Neuronal stem cell (in vitro differentiated cells): ENCODE measurements around the gene PRPF18.

ENCODE experiments used
- DNase-seq: peaks from one replicate; pipeline ENCODE4 v3.0.0-alpha.2; 2013; ENCODE audit warnings: low spot score
- H2AFZ ChIP-seq: one replicate; pipeline ENCODE4 v1.6.1; 2013; ENCODE audit warnings: mild to moderate bottlenecking, low read length, inconsistent platforms
- H2AK5ac ChIP-seq: 2 replicates; pipeline ENCODE4 v1.6.1; 2013; ENCODE audit warnings: low read depth, mild to moderate bottlenecking, inconsistent platforms, low read length, moderate library complexity, mixed read lengths
- H2BK120ac ChIP-seq: 2 replicates; pipeline ENCODE4 v1.6.1; 2013; ENCODE audit warnings: low read depth, mild to moderate bottlenecking, inconsistent platforms, low read length, moderate library complexity, mixed read lengths
- H2BK12ac ChIP-seq: one replicate; pipeline ENCODE4 v1.6.1; 2013; ENCODE audit warnings: low read length, inconsistent platforms
- H2BK15ac ChIP-seq: 2 replicates; pipeline ENCODE4 v1.6.1; 2013; ENCODE audit warnings: mild to moderate bottlenecking, low read length, inconsistent platforms, mixed read lengths
- H2BK5ac ChIP-seq: one replicate; pipeline ENCODE4 v1.6.1; 2013; ENCODE audit warnings: inconsistent platforms, mild to moderate bottlenecking, low read length, moderate library complexity
- H3K14ac ChIP-seq: one replicate; pipeline ENCODE4 v1.6.1; 2013; ENCODE audit warnings: low read length, inconsistent platforms
- H3K18ac ChIP-seq: 2 replicates; pipeline ENCODE4 v1.6.1; 2013; ENCODE audit warnings: low read length, inconsistent platforms
- H3K23ac ChIP-seq: 2 replicates; pipeline ENCODE4 v1.6.1; 2013; ENCODE audit warnings: low read depth, mild to moderate bottlenecking, mixed read lengths, low read length, inconsistent platforms; ENCODE audit not compliant: poor library complexity
- H3K27ac ChIP-seq: replicated peaks from 3 replicates; pipeline ENCODE4 v1.5.1; 2013; ENCODE audit warnings: low read length, inconsistent platforms
- H3K27me3 ChIP-seq, 3 experiments: 2 replicates each; pipeline ENCODE4 v1.6.1; 2013; ENCODE audit warnings: low read length in 3 of 3, mild to moderate bottlenecking in 2 of 3, inconsistent platforms in 1 of 3, low read depth in 1 of 3, mixed read lengths in 1 of 3, moderate library complexity in 1 of 3; ENCODE audit not compliant: control insufficient read depth in 3 of 3, insufficient read depth in 3 of 3
- H3K36me3 ChIP-seq, 2 donors: replicated peaks in 1 of 2; 2 replicates each; pipeline ENCODE4 v1.6.1; 2013; ENCODE audit warnings: low read length in 2 of 2; ENCODE audit not compliant: control insufficient read depth in 2 of 2, insufficient read depth in 2 of 2
- H3K4ac ChIP-seq: 2 replicates; pipeline ENCODE4 v1.6.1; 2013; ENCODE audit warnings: inconsistent platforms, mild to moderate bottlenecking, low read length, moderate library complexity
- H3K4me1 ChIP-seq, 2 donors: 1 replicate in 1 of 2; 2 replicates in 1 of 2; pipeline ENCODE4 v1.6.1; 2013; ENCODE audit warnings: low read length in 2 of 2, low read depth in 1 of 2; ENCODE audit not compliant: control insufficient read depth in 2 of 2, insufficient read depth in 1 of 2
- H3K4me2 ChIP-seq: one replicate; pipeline ENCODE4 v1.6.1; 2013; ENCODE audit warnings: mild to moderate bottlenecking, low read length, inconsistent platforms; ENCODE audit not compliant: insufficient read depth, poor library complexity, severe bottlenecking
- H3K4me3 ChIP-seq, 2 donors: 2 replicates each; pipeline ENCODE4 v1.5.1; 2013; ENCODE audit warnings: low read length in 2 of 2, mild to moderate bottlenecking in 2 of 2, inconsistent platforms in 1 of 2, moderate library complexity in 1 of 2
- H3K79me1 ChIP-seq: one replicate; pipeline ENCODE4 v1.6.1; 2013; ENCODE audit warnings: low read depth, mild to moderate bottlenecking, inconsistent platforms, low read length, moderate library complexity
- H3K9ac ChIP-seq: one replicate; pipeline ENCODE4 v1.6.1; 2013; ENCODE audit warnings: mild to moderate bottlenecking, low read depth, low read length, inconsistent platforms; ENCODE audit not compliant: poor library complexity
- H3K9me3 ChIP-seq, 2 donors: replicated peaks in 1 of 2; 2 replicates each; pipeline versions ENCODE3 to v1.6.1; 2013; ENCODE audit warnings: low read length in 2 of 2, mild to moderate bottlenecking in 2 of 2, inconsistent platforms in 1 of 2, low read depth in 1 of 2, mixed read lengths in 1 of 2, moderate library complexity in 1 of 2; ENCODE audit not compliant: control insufficient read depth in 2 of 2, insufficient read depth in 1 of 2
- H4K8ac ChIP-seq: one replicate; pipeline ENCODE4 v1.6.1; 2013; ENCODE audit warnings: low read depth, mild to moderate bottlenecking, inconsistent platforms, low read length, moderate library complexity
- H4K91ac ChIP-seq: one replicate; pipeline ENCODE4 v1.6.1; 2013; ENCODE audit warnings: low read length, low read depth, mild to moderate bottlenecking, inconsistent platforms; ENCODE audit not compliant: poor library complexity
- WGBS, 2 donors: extraction: QIAGEN DNeasy Blood & Tissue Kit; methylation state at CpG; one replicate each; pipeline ENCODE4 v1.1.7; 2013; ENCODE audit warnings: missing lambda C conversion rate in 2 of 2, mixed read lengths in 1 of 2; ENCODE audit not compliant: insufficient read length in 2 of 2, insufficient replicate concordance in 1 of 2; ENCODE audit errors: extremely low coverage in 2 of 2; 5-methylcytosine and 5-hydroxymethylcytosine counted together

The PRPF18 gene

GRCh38 chr10:13651969-13652720 lies 65.4 kb downstream of the PRPF18 start:
- Histone ChIP-seq H3K23ac (no peak overlapping the region), H3K27ac (no peak overlapping the region), H2AK5ac (no peak overlapping the region), H3K36me3 (peaks cover 35 to 100% of the 10 kb centered on the region in 2 donors), H2BK120ac (no peak overlapping the region), H2BK5ac (no peak overlapping the region), H3K27me3 (no peaks in the 10 kb centered on the region), H3K9ac (no peak overlapping the region), H2BK15ac (no peak overlapping the region), H3K4ac (no peak overlapping the region), H4K91ac (no peak overlapping the region), H4K8ac (no peak overlapping the region), H2BK12ac (no peak overlapping the region), H3K4me2 (no peak overlapping the region), H3K9me3 (no peaks in the 10 kb centered on the region), H3K4me3 (no peak overlapping the region), H2AFZ (no peak overlapping the region), H3K18ac (no peak overlapping the region), H3K4me1 (peaks cover 0 to 2% of the 10 kb centered on the region in 2 donors), H3K14ac (no peak overlapping the region), H3K79me1 (no peaks in the 10 kb centered on the region)
- no CpG with 5 or more reads among the region's 5 CpGs for WGBS, 2 donors
- DNase-seq, result no peak

- Histone ChIP-seq H2BK120ac (no peak overlapping the region), H2BK5ac (no peak overlapping the region), H3K18ac (no peak overlapping the region), H3K4me2 (no peak overlapping the region), H2AK5ac (no peak overlapping the region), H3K23ac (no peak overlapping the region), H4K8ac (no peak overlapping the region), H2AFZ (no peak overlapping the region), H3K9ac (no peak overlapping the region), H3K36me3 (peaks cover 36 to 100% of the 10 kb centered on the region in 2 donors), H3K27ac (no peak overlapping the region), H3K4ac (no peak overlapping the region), H2BK15ac (no peak overlapping the region), H3K4me1 (peaks cover 0 to 2% of the 10 kb centered on the region in 2 donors), H3K79me1 (no peaks in the 10 kb centered on the region), H3K9me3 (no peaks in the 10 kb centered on the region), H3K27me3 (no peaks in the 10 kb centered on the region), H3K14ac (no peak overlapping the region), H4K91ac (no peak overlapping the region), H2BK12ac (no peak overlapping the region), H3K4me3 (no peak overlapping the region)
- WGBS, 2 donors, result no CpG with 5 or more reads among the region's 6 CpGs
- no peak for DNase-seq
Measured at GRCh38 chr10:13652860-13653259, 66.1 kb downstream of the PRPF18 start.

GRCh38 chr10:13654118-13654830 lies 67.5 kb downstream of the PRPF18 start:
- no peak overlapping the region for H3K18ac ChIP-seq
- no peaks in the 10 kb centered on the region for H3K27me3 ChIP-seq
- no peak overlapping the region for H3K4me2 ChIP-seq
- H3K36me3 ChIP-seq, result peaks cover 41 to 99% of the 10 kb centered on the region in 2 donors
- no peak overlapping the region for H2BK5ac ChIP-seq
- DNase-seq, result no peak
- H2AFZ ChIP-seq, result no peak overlapping the region
- no peaks in the 10 kb centered on the region for H3K9me3 ChIP-seq
- no peaks in the 10 kb centered on the region for H3K79me1 ChIP-seq
- no peak overlapping the region for H2AK5ac ChIP-seq
- no peak overlapping the region for H2BK12ac ChIP-seq
- H4K8ac ChIP-seq, result no peak overlapping the region
- H3K4me1 ChIP-seq, result peaks cover 0 to 2% of the 10 kb centered on the region in 2 donors
- H2BK120ac ChIP-seq, result no peak overlapping the region
- no peak overlapping the region for H3K23ac ChIP-seq
- H3K14ac ChIP-seq, result no peak overlapping the region
- H3K27ac ChIP-seq, result no peak overlapping the region
- H3K9ac ChIP-seq, result no peak overlapping the region
- H3K4ac ChIP-seq, result no peak overlapping the region
- no peak overlapping the region for H4K91ac ChIP-seq
- no peak overlapping the region for H2BK15ac ChIP-seq
- WGBS, 2 donors, result no CpG with 5 or more reads among the region's 8 CpGs
- no peak overlapping the region for H3K4me3 ChIP-seq

- H3K23ac ChIP-seq, result no peak overlapping the region
- no CpG with 5 or more reads among the region's 4 CpGs for WGBS, 2 donors
- no peaks in the 10 kb centered on the region for H3K27me3 ChIP-seq
- no peak overlapping the region for H2BK5ac ChIP-seq
- peaks cover 41 to 99% of the 10 kb centered on the region in 2 donors for H3K36me3 ChIP-seq
- no peak overlapping the region for H4K91ac ChIP-seq
- no peak overlapping the region for H3K4me3 ChIP-seq
- H2AK5ac ChIP-seq, result no peak overlapping the region
- H3K4me1 ChIP-seq, result peaks cover 0 to 2% of the 10 kb centered on the region in 2 donors
- H3K9ac ChIP-seq, result no peak overlapping the region
- H3K4ac ChIP-seq, result no peak overlapping the region
- H2BK12ac ChIP-seq, result no peak overlapping the region
- DNase-seq, result no peak
- H3K4me2 ChIP-seq, result no peak overlapping the region
- H3K27ac ChIP-seq, result no peak overlapping the region
- H2BK15ac ChIP-seq, result no peak overlapping the region
- H3K14ac ChIP-seq, result no peak overlapping the region
- H3K79me1 ChIP-seq, result no peaks in the 10 kb centered on the region
- H3K9me3 ChIP-seq, result no peaks in the 10 kb centered on the region
- no peak overlapping the region for H3K18ac ChIP-seq
- H2AFZ ChIP-seq, result no peak overlapping the region
- no peak overlapping the region for H4K8ac ChIP-seq
- H2BK120ac ChIP-seq, result no peak overlapping the region
Measured at GRCh38 chr10:13654846-13655245, 68.1 kb downstream of the PRPF18 start.
